Activated T-cell treated with anti-CD3 and anti-CD28 coated beads for 48 hours (primary cell): ENCODE results near the gene BORCS6.
"Not testable (repeated sequence)": the region's sequence is repeated elsewhere in the genome, so short reads cannot be mapped to it uniquely, and the experiment has no call there.

Experiments used
- DNase-seq: peaks from one replicate; pipeline ENCODE4 v3.0.0-alpha.2; 2020; ENCODE audit warnings: low read depth

BORCS6 gene

GRCh38 chr17:8173056-8173870 is 16.7 kb downstream of the BORCS6 start:
- no peak for DNase-seq

GRCh38 chr17:8170186-8170585 is 19.8 kb downstream of the BORCS6 start:
- DNase-seq: not testable (repeated sequence)

GRCh38 chr17:8167526-8167925 is 22.5 kb downstream of the BORCS6 start:
- DNase-seq: no peak

GRCh38 chr17:8166731-8167130 is 23.2 kb downstream of the BORCS6 start:
- DNase-seq: no peak

GRCh38 chr17:8164815-8165131 is 25.2 kb downstream of the BORCS6 start:
- no peak for DNase-seq

- peak; percentile 70 for DNase-seq
Measured at GRCh38 chr17:8163978-8164814, 25.8 kb downstream of the BORCS6 start.

- no peak for DNase-seq
Measured at GRCh38 chr17:8162997-8163977, 26.7 kb downstream of the BORCS6 start.

- peak; percentile 81 for DNase-seq
Measured at GRCh38 chr17:8162233-8162996, 27.6 kb downstream of the BORCS6 start, which contains the start of gene VAMP2. Gene VAMP2 (minus strand): TSS chr17:8162948. CDS start chr17:8162879, 69 bp downstream.

- no peak for DNase-seq
Measured at GRCh38 chr17:8161289-8162232, 28.4 kb downstream of the BORCS6 start.

- DNase-seq: no peak
Measured at GRCh38 chr17:8160741-8161221, 29.2 kb downstream of the BORCS6 start.

- no peak for DNase-seq
Measured at GRCh38 chr17:8160224-8160577, 29.8 kb downstream of the BORCS6 start.

GRCh38 chr17:8159459-8160223 is 30.3 kb downstream of the BORCS6 start:
- DNase-seq: no peak

- no peak for DNase-seq
Measured at GRCh38 chr17:8159032-8159400, 31.0 kb downstream of the BORCS6 start.

- peak; percentile 81 for DNase-seq
Measured at GRCh38 chr17:8158267-8159031, 31.5 kb downstream of the BORCS6 start.

GRCh38 chr17:8156246-8156992 is 33.6 kb downstream of the BORCS6 start:
- peak; percentile 100 for DNase-seq

- no peak for DNase-seq
Measured at GRCh38 chr17:8155996-8156245, 34.1 kb downstream of the BORCS6 start.

- no peak for DNase-seq
Measured at GRCh38 chr17:8155231-8155995, 34.6 kb downstream of the BORCS6 start.
